T-helper 17 cell (primary cell): ENCODE measurements around the gene UBLCP1. TPM values are rescaled to one million over a fixed set of nuclear protein-coding genes. Genes with fewer than 3 reads are reported as not detected.
"Not testable (repeated sequence)": the region's sequence is repeated elsewhere in the genome, so short reads cannot be mapped to it uniquely, and the experiment has no call there.

Experiments used
- ATAC-seq: fragments of 150-1000 bp; cut with Tn5 transposase; 2 replicates; pipeline ENCODE4 v1.10.0; 2021; ENCODE audit warnings: mild to moderate bottlenecking, moderate library complexity
- DNase-seq, 3 donors: peaks; one replicate each; pipeline versions ENCODE4 v3.0.0 to v3.0.0-alpha.2; 2020 to 2021
- H3K9me3 ChIP-seq: one replicate; pipeline ENCODE4 v1.7.0; 2013; ENCODE audit warnings: low read length, mild to moderate bottlenecking; ENCODE audit not compliant: control insufficient read depth, poor library complexity, severe bottlenecking
- H3K27ac Mint-ChIP-seq: one replicate; pipeline ENCODE4 v1.8.0; 2022; ENCODE audit warnings: mild to moderate bottlenecking, moderate library complexity, mixed read lengths
- H3K27me3 Mint-ChIP-seq: one replicate; pipeline ENCODE4 v1.8.0; 2022; ENCODE audit warnings: mixed read lengths
- H3K36me3 Mint-ChIP-seq: one replicate; pipeline ENCODE4 v1.8.0; 2022; ENCODE audit warnings: low read depth, mixed read lengths
- H3K4me1 Mint-ChIP-seq: one replicate; pipeline ENCODE4 v1.8.0; 2022; ENCODE audit warnings: mild to moderate bottlenecking, mixed read lengths
- H3K4me3 Mint-ChIP-seq: one replicate; pipeline ENCODE4 v1.8.0; 2022; ENCODE audit warnings: mild to moderate bottlenecking, moderate library complexity, mixed read lengths
- total RNA-seq, 4 donors: library from RNA in 2 of 4; stranded (reverse) in 2 of 4; gene quantifications; one replicate each; pipeline ENCODE4 v1.2.3 and lab custom pipeline; 2022 to 2026

The UBLCP1 gene
- total RNA-seq, 2 donors from 2014 or later, result 19.0 to 20.8 TPM

- peaks cover 2% of the 10 kb centered on the region for H3K36me3 Mint-ChIP-seq
- no peak for DNase-seq
- peaks cover 25% of the 10 kb centered on the region for H3K27me3 Mint-ChIP-seq
Observed at GRCh38 chr5:159231167-159231566, 31.9 kb upstream of the UBLCP1 start.

GRCh38 chr5:159235871-159236520 is 27.1 kb upstream of the UBLCP1 start:
- ATAC-seq, H3K9me3 ChIP-seq, DNase-seq, H3K4me1 Mint-ChIP-seq, H3K36me3 Mint-ChIP-seq, H3K4me3 Mint-ChIP-seq, H3K27ac Mint-ChIP-seq: not testable (repeated sequence)
- H3K27me3 Mint-ChIP-seq, result peaks cover 13% of the 10 kb centered on the region

More at GRCh38 chr5:159231167-159231566, 31.9 kb upstream of the UBLCP1 start:
- peaks cover 6% of the 10 kb centered on the region for H3K4me1 Mint-ChIP-seq
- H3K9me3 ChIP-seq, result no peaks in the 10 kb centered on the region
- no peak for ATAC-seq
- no peak overlapping the region for H3K27ac Mint-ChIP-seq
- no peak overlapping the region for H3K4me3 Mint-ChIP-seq

GRCh38 chr5:159240301-159240870 is 22.7 kb upstream of the UBLCP1 start:
- Mint-ChIP-seq H3K27ac (no peak overlapping the region), H3K4me3 (no peak overlapping the region), H3K36me3 (no peaks in the 10 kb centered on the region), H3K27me3 (peaks cover under 1% of the 10 kb centered on the region), H3K4me1 (peaks cover 11% of the 10 kb centered on the region)
- ATAC-seq, result no peak
- no peaks in the 10 kb centered on the region for H3K9me3 ChIP-seq
- no peak for DNase-seq

- Mint-ChIP-seq H3K4me3 (no peak overlapping the region), H3K27ac (no peak overlapping the region), H3K4me1 (peaks cover 11% of the 10 kb centered on the region), H3K27me3 (peaks cover 8% of the 10 kb centered on the region), H3K36me3 (no peaks in the 10 kb centered on the region)
- ATAC-seq (no peak), DNase-seq (no peak)
- no peaks in the 10 kb centered on the region for H3K9me3 ChIP-seq
Observed at GRCh38 chr5:159241946-159242552, 21.0 kb upstream of the UBLCP1 start.

- Mint-ChIP-seq H3K4me3 (no peak overlapping the region), H3K36me3 (no peaks in the 10 kb centered on the region), H3K27ac (no peak overlapping the region), H3K4me1 (peaks cover 11% of the 10 kb centered on the region), H3K27me3 (peaks cover 14% of the 10 kb centered on the region)
- DNase-seq (no peak), ATAC-seq (no peak)
- no peaks in the 10 kb centered on the region for H3K9me3 ChIP-seq
Observed at GRCh38 chr5:159242656-159243055, 20.4 kb upstream of the UBLCP1 start.

- no peak overlapping the region for H3K27ac Mint-ChIP-seq
- H3K27me3 Mint-ChIP-seq, result peaks cover 18% of the 10 kb centered on the region
- DNase-seq, result no peak
- H3K9me3 ChIP-seq, result no peaks in the 10 kb centered on the region
- H3K4me3 Mint-ChIP-seq, result no peak overlapping the region
- peaks cover 11% of the 10 kb centered on the region for H3K4me1 Mint-ChIP-seq
- no peaks in the 10 kb centered on the region for H3K36me3 Mint-ChIP-seq
- no peak for ATAC-seq
Observed at GRCh38 chr5:159243385-159243784, 19.7 kb upstream of the UBLCP1 start.

GRCh38 chr5:159244163-159244562 is 18.9 kb upstream of the UBLCP1 start:
- no peaks in the 10 kb centered on the region for H3K36me3 Mint-ChIP-seq
- H3K27ac Mint-ChIP-seq, result no peak overlapping the region
- ATAC-seq (no peak), DNase-seq (no peak)
- H3K4me1 Mint-ChIP-seq, result peaks cover 11% of the 10 kb centered on the region
- peaks cover 23% of the 10 kb centered on the region for H3K27me3 Mint-ChIP-seq
- H3K4me3 Mint-ChIP-seq, result no peak overlapping the region
- no peaks in the 10 kb centered on the region for H3K9me3 ChIP-seq

GRCh38 chr5:159244890-159245289 is 18.2 kb upstream of the UBLCP1 start:
- H3K36me3 Mint-ChIP-seq, result no peaks in the 10 kb centered on the region
- no peak for DNase-seq
- H3K27ac Mint-ChIP-seq, result no peak overlapping the region
- peaks cover 30% of the 10 kb centered on the region for H3K27me3 Mint-ChIP-seq
- ATAC-seq, result no peak
- H3K9me3 ChIP-seq, result no peaks in the 10 kb centered on the region
- H3K4me1 Mint-ChIP-seq, result peaks cover 11% of the 10 kb centered on the region
- H3K4me3 Mint-ChIP-seq, result no peak overlapping the region

GRCh38 chr5:159249158-159249557 is 13.9 kb upstream of the UBLCP1 start:
- Mint-ChIP-seq H3K4me1 (no peaks in the 10 kb centered on the region), H3K36me3 (no peaks in the 10 kb centered on the region), H3K27me3 (peaks cover 36% of the 10 kb centered on the region), H3K4me3 (no peak overlapping the region), H3K27ac (no peak overlapping the region)
- no peaks in the 10 kb centered on the region for H3K9me3 ChIP-seq
- ATAC-seq (no peak), DNase-seq (no peak)

- H3K4me1 Mint-ChIP-seq, result no peaks in the 10 kb centered on the region
- no peak overlapping the region for H3K27ac Mint-ChIP-seq
- H3K27me3 Mint-ChIP-seq, result peaks cover 34% of the 10 kb centered on the region
- peaks cover 4% of the 10 kb centered on the region for H3K36me3 Mint-ChIP-seq
- no peak for ATAC-seq
- DNase-seq, result no peak
- no peak overlapping the region for H3K4me3 Mint-ChIP-seq
- H3K9me3 ChIP-seq, result no peaks in the 10 kb centered on the region
Observed at GRCh38 chr5:159252195-159252594, 10.9 kb upstream of the UBLCP1 start.

- Mint-ChIP-seq H3K36me3 (peaks cover 4% of the 10 kb centered on the region), H3K27ac (peak overlapping the region; percentile 30)
- ATAC-seq, result no peak
Observed at GRCh38 chr5:159257007-159257406, 6.1 kb upstream of the UBLCP1 start.

GRCh38 chr5:159257629-159258283 is 5.3 kb upstream of the UBLCP1 start:
- Mint-ChIP-seq H3K27ac (no peak overlapping the region), H3K4me1 (peaks cover 9% of the 10 kb centered on the region), H3K36me3 (peaks cover 5% of the 10 kb centered on the region), H3K4me3 (no peak overlapping the region), H3K27me3 (peaks cover 8% of the 10 kb centered on the region)
- no peak for ATAC-seq
- DNase-seq, result no peak
- no peaks in the 10 kb centered on the region for H3K9me3 ChIP-seq

More at GRCh38 chr5:159257007-159257406, 6.1 kb upstream of the UBLCP1 start:
- peaks cover 8% of the 10 kb centered on the region for H3K27me3 Mint-ChIP-seq
- H3K4me3 Mint-ChIP-seq, result no peak overlapping the region
- DNase-seq, result no peak
- H3K4me1 Mint-ChIP-seq, result peaks cover 7% of the 10 kb centered on the region
- no peaks in the 10 kb centered on the region for H3K9me3 ChIP-seq

GRCh38 chr5:159258361-159258760 is 4.7 kb upstream of the UBLCP1 start:
- Mint-ChIP-seq H3K27me3 (peaks cover 8% of the 10 kb centered on the region), H3K27ac (no peak overlapping the region), H3K4me3 (no peak overlapping the region), H3K4me1 (peaks cover 13% of the 10 kb centered on the region), H3K36me3 (peaks cover 7% of the 10 kb centered on the region)
- H3K9me3 ChIP-seq, result no peaks in the 10 kb centered on the region
- DNase-seq (no peak), ATAC-seq (no peak)
